GM13977 (cell line): ENCODE data around the gene TTC8.

Source experiments
- DNase-seq: peaks from one replicate; pipeline ENCODE4 v3.0.0; 2012; ENCODE audit warnings: low spot score
- in situ Hi-C: fragments of 300-500 bp; cut with MboI; formaldehyde crosslinking; loops from one replicate; pipeline ENCODE4 v1.12.0; 2022; ENCODE audit warnings: low sequenced_read_pairs, low pct_unique_long_range_greater_than_20kb, mixed read lengths, inconsistent platforms; ENCODE audit not compliant: unreplicated experiment
- TF ChIP-seq, protein P1 (sequence below): IDR thresholded peaks from 2 replicates; pipeline ENCODE4 v1.5.1; 2012; ENCODE audit warnings: mild to moderate bottlenecking, control low read depth; ENCODE audit not compliant: insufficient read depth; ENCODE audit errors: extremely low read depth, missing control alignments

The TTC8 gene

DNA sequence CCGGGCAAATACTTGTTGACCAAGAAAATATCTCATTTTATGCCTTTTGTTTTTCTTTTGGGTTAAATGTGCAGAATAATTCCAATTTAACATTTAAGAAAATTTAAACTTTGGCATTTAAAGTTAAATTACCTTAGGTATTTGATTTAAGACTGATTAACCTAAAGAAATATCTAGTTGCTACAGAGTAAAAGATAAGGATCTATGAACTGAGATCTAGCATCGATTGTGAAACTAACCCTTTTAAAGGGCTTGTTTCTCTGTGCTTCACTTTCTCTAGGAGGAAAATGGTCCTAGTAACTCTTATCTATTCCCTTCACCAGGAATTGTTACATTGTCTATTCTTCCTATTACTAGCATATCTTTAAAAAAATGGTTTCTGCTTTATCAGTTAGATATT lies 2.6 kb upstream of the TTC8 start:
- in situ Hi-C loops = no loop called here
- TF ChIP-seq, protein P1, sequence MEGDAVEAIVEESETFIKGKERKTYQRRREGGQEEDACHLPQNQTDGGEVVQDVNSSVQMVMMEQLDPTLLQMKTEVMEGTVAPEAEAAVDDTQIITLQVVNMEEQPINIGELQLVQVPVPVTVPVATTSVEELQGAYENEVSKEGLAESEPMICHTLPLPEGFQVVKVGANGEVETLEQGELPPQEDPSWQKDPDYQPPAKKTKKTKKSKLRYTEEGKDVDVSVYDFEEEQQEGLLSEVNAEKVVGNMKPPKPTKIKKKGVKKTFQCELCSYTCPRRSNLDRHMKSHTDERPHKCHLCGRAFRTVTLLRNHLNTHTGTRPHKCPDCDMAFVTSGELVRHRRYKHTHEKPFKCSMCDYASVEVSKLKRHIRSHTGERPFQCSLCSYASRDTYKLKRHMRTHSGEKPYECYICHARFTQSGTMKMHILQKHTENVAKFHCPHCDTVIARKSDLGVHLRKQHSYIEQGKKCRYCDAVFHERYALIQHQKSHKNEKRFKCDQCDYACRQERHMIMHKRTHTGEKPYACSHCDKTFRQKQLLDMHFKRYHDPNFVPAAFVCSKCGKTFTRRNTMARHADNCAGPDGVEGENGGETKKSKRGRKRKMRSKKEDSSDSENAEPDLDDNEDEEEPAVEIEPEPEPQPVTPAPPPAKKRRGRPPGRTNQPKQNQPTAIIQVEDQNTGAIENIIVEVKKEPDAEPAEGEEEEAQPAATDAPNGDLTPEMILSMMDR = no peak
- no peak for DNase-seq

DNA sequence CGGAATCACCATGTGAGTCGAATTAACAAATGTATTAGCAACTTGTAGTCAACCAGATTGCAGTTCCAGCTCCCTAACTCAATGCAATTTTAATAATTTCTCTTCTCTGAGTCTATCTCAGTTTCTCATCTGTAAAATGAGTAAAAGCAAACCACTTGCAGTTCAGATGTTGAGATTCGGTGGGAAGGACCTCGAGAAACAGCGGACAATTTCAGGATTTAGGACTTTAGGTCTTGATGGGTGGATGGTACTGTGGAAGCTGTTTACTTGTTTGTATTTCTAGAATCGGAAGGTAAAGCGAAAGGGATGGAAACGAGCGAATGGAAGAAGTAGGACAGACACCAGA lies 510 bp upstream of the TTC8 start:
- DNase-seq = no peak
- in situ Hi-C loops = no loop called here
- TF ChIP-seq, protein P1 = no peak

DNA sequence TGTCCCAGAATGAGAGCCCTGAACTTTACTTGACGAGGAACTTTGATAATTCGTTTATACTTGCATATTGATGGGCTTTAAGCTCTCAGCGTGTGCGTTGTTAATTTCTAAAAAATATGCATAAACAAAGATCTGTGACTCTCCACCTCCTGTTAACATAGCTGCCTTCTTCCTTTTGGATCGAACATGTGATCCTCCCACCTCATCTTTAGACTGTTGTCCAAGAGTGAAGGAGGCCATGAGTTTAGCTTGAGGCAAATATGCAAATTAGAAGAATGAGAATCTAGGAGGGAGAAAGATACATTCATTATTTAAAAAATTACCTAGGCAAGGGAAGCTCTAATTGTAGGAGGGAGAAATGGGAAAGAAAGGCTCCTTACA lies 617 bp downstream of the TTC8 start:
- in situ Hi-C loops = no loop called here
- DNase-seq = no peak
- TF ChIP-seq, protein P1 = no peak

DNA sequence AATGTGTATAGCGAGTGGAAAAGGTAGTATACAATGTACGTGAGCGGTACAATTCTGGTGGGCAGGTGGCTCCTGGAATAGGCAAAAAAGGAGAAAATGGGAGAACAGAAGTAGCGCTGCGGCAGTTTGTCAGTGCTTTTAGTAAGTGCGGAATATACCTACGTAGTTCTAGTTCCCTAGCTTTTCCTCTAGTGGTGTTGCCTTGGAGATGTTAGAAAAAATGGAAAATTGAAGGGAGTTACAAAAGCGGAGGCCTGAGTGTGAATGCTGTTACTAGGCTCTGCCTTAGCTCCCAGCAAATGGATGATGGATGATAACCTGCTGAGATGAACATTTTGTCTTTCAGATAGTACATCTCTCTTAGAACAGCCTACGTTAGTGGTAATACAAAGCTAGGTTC lies 1.1 kb downstream of the TTC8 start:
- DNase-seq = no peak
- TF ChIP-seq, protein P1 = no peak
- in situ Hi-C loops = no loop called here

DNA sequence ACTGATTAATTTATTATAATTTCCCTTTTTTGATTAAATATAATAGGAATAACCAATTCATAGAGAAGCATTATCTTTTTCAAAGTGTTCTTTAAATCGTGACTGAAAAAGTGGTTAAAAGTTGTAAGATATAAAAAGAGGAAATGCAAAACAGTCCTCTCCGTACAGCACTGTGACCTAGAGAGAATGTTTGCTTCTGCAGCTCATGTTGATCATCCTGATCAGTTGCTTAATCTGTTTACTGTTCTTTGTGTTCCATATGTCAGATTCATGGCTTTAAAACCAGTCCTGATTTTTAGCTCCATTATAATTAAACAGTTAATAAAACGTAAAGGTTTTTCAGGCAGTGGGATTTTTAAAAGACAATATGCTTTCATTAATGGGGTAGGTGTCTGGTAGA lies 4.7 kb downstream of the TTC8 start:
- TF ChIP-seq, protein P1 = no peak
- in situ Hi-C loops = no loop called here
- no peak for DNase-seq

DNA sequence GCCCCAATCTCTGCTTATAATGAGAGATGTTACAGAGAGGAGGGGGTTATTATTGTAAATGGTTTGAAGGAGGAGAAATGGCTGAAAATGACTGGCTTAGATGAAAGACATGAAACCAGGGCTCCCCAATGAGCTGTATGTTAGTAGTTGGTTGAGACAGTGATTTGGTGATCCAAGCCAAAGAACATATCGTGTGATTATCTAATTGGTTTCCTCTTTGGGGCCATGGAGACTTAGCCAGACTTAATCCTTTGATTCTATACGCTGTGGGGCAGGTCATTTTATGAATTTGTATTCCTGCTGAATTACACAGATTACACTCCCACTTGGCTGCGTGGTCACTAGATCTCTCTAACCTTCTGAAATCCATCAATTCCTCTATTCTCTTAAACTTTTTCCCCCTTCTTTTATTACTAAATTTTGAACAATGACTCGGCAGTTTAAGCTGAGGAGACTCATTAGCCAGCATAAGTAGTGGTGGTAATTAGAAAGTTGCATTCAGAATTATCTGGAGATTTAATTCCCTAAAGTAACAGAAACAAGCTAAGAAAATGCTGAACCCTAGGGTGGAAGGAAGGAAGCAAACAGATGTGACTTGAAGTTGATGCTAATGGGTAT lies 5.3 kb downstream of the TTC8 start:
- DNase-seq = no peak

More for the DNA sequence above, 5.3 kb downstream of the TTC8 start:
- in situ Hi-C loops = no loop called here
- TF ChIP-seq, protein P1 = no peak
